Liver (tissue), 9 donors: ENCODE data around the gene CTNNA2. TPM values are rescaled to one million over a fixed set of nuclear protein-coding genes. Genes with fewer than 3 reads are reported as not detected.

Experiments
- DNase-seq: peaks from one replicate; pipeline ENCODE4 v3.0.0-alpha.2; 2017; ENCODE audit warnings: low spot score
- H3K27ac ChIP-seq, 2 donors: one replicate each; pipeline ENCODE4 v1.7.0; 2013; ENCODE audit warnings: inconsistent platforms in 2 of 2, low read length in 2 of 2, control low read depth in 1 of 2, low read depth in 1 of 2, mild to moderate bottlenecking in 1 of 2
- H3K27me3 ChIP-seq, 4 donors: one replicate each; pipeline versions ENCODE4 v1.6.1 to v1.7.0; 2013; ENCODE audit warnings: low read length in 3 of 4, inconsistent platforms in 1 of 4, mild to moderate bottlenecking in 1 of 4, moderate library complexity in 1 of 4; ENCODE audit not compliant: control insufficient read depth in 4 of 4, insufficient read depth in 4 of 4
- H3K36me3 ChIP-seq, 4 donors: one replicate each; pipeline versions ENCODE4 v1.6.1 to v1.7.0; 2013; ENCODE audit warnings: low read length in 3 of 4, mild to moderate bottlenecking in 3 of 4, low read depth in 1 of 4, moderate library complexity in 1 of 4; ENCODE audit not compliant: control insufficient read depth in 4 of 4, insufficient read depth in 3 of 4
- H3K4me1 ChIP-seq, 4 donors: one replicate each; pipeline versions ENCODE4 v1.6.1 to v1.7.0; 2013; ENCODE audit warnings: low read length in 3 of 4, mild to moderate bottlenecking in 3 of 4, moderate library complexity in 1 of 4; ENCODE audit not compliant: control insufficient read depth in 4 of 4, insufficient read depth in 4 of 4
- H3K4me3 ChIP-seq, 3 donors: one replicate each; pipeline versions ENCODE4 v1.6.1 to v1.7.0; 2013; ENCODE audit warnings: low read length in 3 of 3, control low read depth in 1 of 3, low read depth in 1 of 3, mild to moderate bottlenecking in 1 of 3
- H3K9ac ChIP-seq, 2 donors: one replicate each; pipeline ENCODE4 v1.7.0; 2013; ENCODE audit warnings: low read length in 2 of 2, mild to moderate bottlenecking in 2 of 2, moderate library complexity in 2 of 2, control low read depth in 1 of 2, low read depth in 1 of 2
- H3K9me3 ChIP-seq, 4 donors: one replicate each; pipeline versions ENCODE4 v1.6.1 to v1.7.0; 2013; ENCODE audit warnings: low read length in 3 of 4; ENCODE audit not compliant: control insufficient read depth in 4 of 4
- EGR1 ChIP-seq, 2 donors: IDR thresholded peaks; 2 replicates each; pipeline ENCODE4 v1.6.1; 2016 to 2018; ENCODE audit warnings: antibody characterized with exemption in 2 of 2, low read depth in 2 of 2
- FOXA1 ChIP-seq: IDR thresholded peaks from 2 replicates; pipeline ENCODE4 v1.6.1; 2016; ENCODE audit warnings: antibody characterized with exemption
- FOXA2 ChIP-seq: IDR thresholded peaks from 2 replicates; pipeline ENCODE4 v1.6.1; 2016; ENCODE audit warnings: antibody characterized with exemption
- GABPA ChIP-seq, 2 donors: IDR thresholded peaks in 1 of 2; conservative IDR thresholded peaks in 1 of 2; 2 replicates each; pipeline ENCODE4 v1.6.1; 2016; ENCODE audit warnings: antibody characterized with exemption in 2 of 2, mild to moderate bottlenecking in 1 of 2, moderate library complexity in 1 of 2
- HNF4A ChIP-seq, 2 donors: conservative IDR thresholded peaks; 2 replicates each; pipeline ENCODE4 v1.6.1; 2016; ENCODE audit warnings: antibody characterized with exemption in 2 of 2, mild to moderate bottlenecking in 2 of 2
- HNF4G ChIP-seq: IDR thresholded peaks from 2 replicates; pipeline ENCODE4 v1.6.1; 2016; ENCODE audit warnings: antibody characterized with exemption
- JUND ChIP-seq, 2 donors: IDR thresholded peaks; 2 replicates each; pipeline ENCODE4 v1.6.1; 2016; ENCODE audit warnings: antibody characterized with exemption in 2 of 2
- NR2F2 ChIP-seq: IDR thresholded peaks from 2 replicates; pipeline ENCODE4 v1.6.1; 2016; ENCODE audit warnings: antibody characterized with exemption
- RAD21 ChIP-seq, 2 donors: IDR thresholded peaks; 2 replicates each; pipeline ENCODE4 v1.6.1; 2016; ENCODE audit warnings: antibody characterized with exemption in 2 of 2, mild to moderate bottlenecking in 2 of 2
- RXRA ChIP-seq, 2 donors: IDR thresholded peaks; 2 replicates each; pipeline ENCODE4 v1.6.1; 2017 to 2018; ENCODE audit warnings: antibody characterized with exemption in 2 of 2, mild to moderate bottlenecking in 1 of 2
- SP1 ChIP-seq: IDR thresholded peaks from 2 replicates; pipeline ENCODE4 v1.6.1; 2018; ENCODE audit warnings: antibody characterized with exemption, mild to moderate bottlenecking
- TAF1 ChIP-seq: conservative IDR thresholded peaks from 2 replicates; pipeline ENCODE4 v1.6.1; 2016; ENCODE audit warnings: antibody characterized with exemption, mild to moderate bottlenecking
- YY1 ChIP-seq: IDR thresholded peaks from 2 replicates; pipeline ENCODE4 v1.6.1; 2016; ENCODE audit warnings: antibody characterized with exemption, mild to moderate bottlenecking
- WGBS: extraction: QIAGEN DNeasy Blood & Tissue Kit; methylation state at CpG from one replicate; pipeline ENCODE4 v1.1.7; 2013; 5-methylcytosine and 5-hydroxymethylcytosine counted together
- polyA plus RNA-seq, 2 donors: library from polyadenylated mRNA; stranded (reverse) in 1 of 2; unstranded in 1 of 2; fragments of 200-250 nt in 1 of 2; fragments of >200 nt in 1 of 2; fragmentation: Nextera tagmentation in 1 of 2; extraction: Ambion mirVana in 1 of 2; gene quantifications; one replicate each; pipeline versions ENCODE4 v1.2.1 to v1.2.3, GENCODE V29; 2013 to 2015
- total RNA-seq, 2 donors: library from RNA; depleted of rRNA; stranded (reverse); fragments of >200 nt; gene quantifications; one replicate each; pipeline ENCODE4 v1.2.3, GENCODE V29; 2014
- TF ChIP-seq, protein P1 (sequence below): IDR thresholded peaks from 2 replicates; pipeline ENCODE4 v1.6.1; 2016; ENCODE audit warnings: antibody characterized with exemption
- TF ChIP-seq, protein P2 (sequence below): fragments of 150-350 bp; IDR thresholded peaks from 2 replicates; pipeline ENCODE4 v1.5.1; 2017; ENCODE audit warnings: improper control_type of control experiment, low read depth, low read length; ENCODE audit not compliant: missing input control
- TF ChIP-seq, protein P3 (sequence below): IDR thresholded peaks from 2 replicates; pipeline ENCODE4 v1.6.1; 2016; ENCODE audit warnings: antibody characterized with exemption
- TF ChIP-seq, protein P4 (sequence below): IDR thresholded peaks from 2 replicates; pipeline ENCODE4 v1.6.1; 2016; ENCODE audit warnings: antibody characterized with exemption
- TF ChIP-seq, protein P5 (sequence below): IDR thresholded peaks from 2 replicates; pipeline ENCODE4 v1.6.1; 2016; ENCODE audit warnings: antibody characterized with exemption, mild to moderate bottlenecking
- donor health status: healthy.
- donor health status: healthy.
- donor health status: healthy.
- donor health status: healthy.
- donor health status: healthy.

CTNNA2 gene
- total and polyA plus RNA-seq, 4 donors, result 0.05 TPM; not detected in 3

DNA sequence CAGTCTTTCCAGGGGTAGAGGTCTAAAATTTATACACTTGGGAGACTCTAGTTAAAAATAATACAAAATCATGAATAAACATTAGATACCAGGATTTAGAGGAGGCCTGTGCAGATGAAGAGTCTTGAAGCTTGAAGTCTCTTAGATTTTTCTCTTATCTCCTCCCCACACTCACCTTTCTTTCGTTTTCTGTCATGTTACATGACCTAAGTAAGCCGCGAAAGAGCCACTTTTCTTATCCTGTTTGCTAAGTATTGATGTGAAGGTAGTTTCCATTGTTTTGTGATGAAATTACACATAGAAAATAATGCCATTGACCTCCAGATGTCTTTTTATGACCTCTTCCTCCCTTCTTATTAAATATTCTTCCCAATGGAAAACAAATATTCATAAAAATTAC, 423.9 kb downstream of the CTNNA2 start:
- WGBS, result 77% methylated on average over 3 of the region's 3 CpGs
- TF ChIP-seq, protein P1, sequence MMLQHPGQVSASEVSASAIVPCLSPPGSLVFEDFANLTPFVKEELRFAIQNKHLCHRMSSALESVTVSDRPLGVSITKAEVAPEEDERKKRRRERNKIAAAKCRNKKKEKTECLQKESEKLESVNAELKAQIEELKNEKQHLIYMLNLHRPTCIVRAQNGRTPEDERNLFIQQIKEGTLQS, result no peak
- TF ChIP-seq, protein P2, sequence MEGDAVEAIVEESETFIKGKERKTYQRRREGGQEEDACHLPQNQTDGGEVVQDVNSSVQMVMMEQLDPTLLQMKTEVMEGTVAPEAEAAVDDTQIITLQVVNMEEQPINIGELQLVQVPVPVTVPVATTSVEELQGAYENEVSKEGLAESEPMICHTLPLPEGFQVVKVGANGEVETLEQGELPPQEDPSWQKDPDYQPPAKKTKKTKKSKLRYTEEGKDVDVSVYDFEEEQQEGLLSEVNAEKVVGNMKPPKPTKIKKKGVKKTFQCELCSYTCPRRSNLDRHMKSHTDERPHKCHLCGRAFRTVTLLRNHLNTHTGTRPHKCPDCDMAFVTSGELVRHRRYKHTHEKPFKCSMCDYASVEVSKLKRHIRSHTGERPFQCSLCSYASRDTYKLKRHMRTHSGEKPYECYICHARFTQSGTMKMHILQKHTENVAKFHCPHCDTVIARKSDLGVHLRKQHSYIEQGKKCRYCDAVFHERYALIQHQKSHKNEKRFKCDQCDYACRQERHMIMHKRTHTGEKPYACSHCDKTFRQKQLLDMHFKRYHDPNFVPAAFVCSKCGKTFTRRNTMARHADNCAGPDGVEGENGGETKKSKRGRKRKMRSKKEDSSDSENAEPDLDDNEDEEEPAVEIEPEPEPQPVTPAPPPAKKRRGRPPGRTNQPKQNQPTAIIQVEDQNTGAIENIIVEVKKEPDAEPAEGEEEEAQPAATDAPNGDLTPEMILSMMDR, result no peak
- TF ChIP-seq FOXA1, result no peak
- TF ChIP-seq, protein P3, sequence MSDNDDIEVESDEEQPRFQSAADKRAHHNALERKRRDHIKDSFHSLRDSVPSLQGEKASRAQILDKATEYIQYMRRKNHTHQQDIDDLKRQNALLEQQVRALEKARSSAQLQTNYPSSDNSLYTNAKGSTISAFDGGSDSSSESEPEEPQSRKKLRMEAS, result no peak
- no peak for TF ChIP-seq RAD21 (IDR thresholded peaks at IDR 0.05)
- no peak for TF ChIP-seq FOXA2
- no peak for TF ChIP-seq SP1
- TF ChIP-seq NR2F2, result no peak
- no peak for TF ChIP-seq JUND (IDR thresholded peaks at IDR 0.05)
- no peaks in the 10 kb centered on the region for H3K36me3 ChIP-seq

DNA sequence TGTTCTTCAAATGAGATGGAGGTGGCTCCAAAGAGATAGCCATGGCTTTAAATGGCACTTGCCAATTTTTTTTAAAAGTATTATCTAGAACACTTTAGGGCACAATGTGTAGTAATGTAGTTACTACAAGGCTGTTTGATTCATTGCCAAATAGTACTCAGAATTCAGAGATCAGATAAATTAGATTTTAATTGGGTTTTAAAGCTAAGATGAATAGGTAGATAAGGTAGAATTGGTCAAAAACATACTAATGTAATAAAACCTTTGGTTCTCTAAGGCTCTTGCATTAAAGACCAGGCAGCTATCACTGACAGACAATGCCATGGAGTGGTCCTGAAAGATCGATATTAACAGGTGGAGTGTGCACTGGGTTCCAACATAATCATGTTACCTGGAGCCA, 425.8 kb downstream of the CTNNA2 start:
- Histone ChIP-seq H3K27ac (no peak overlapping the region), H3K4me1 (peaks cover 0 to 3% (median 0%) of the 10 kb centered on the region in 4 donors), H3K36me3 (no peaks in the 10 kb centered on the region), H3K4me3 (no peak overlapping the region), H3K9me3 (no peaks in the 10 kb centered on the region), H3K9ac (no peak overlapping the region), H3K27me3 (no peaks in the 10 kb centered on the region)
- 78% methylated on average over 1 of the region's 1 CpG for WGBS
- no peak for DNase-seq
- TF ChIP-seq TAF1, result no peak
- TF ChIP-seq, protein P3, result no peak
- no peak for TF ChIP-seq GABPA (IDR thresholded peaks at IDR 0.05 in 1 of 2, conservative IDR thresholded peaks at IDR 0.05 in 1 of 2)
- TF ChIP-seq, protein P4, sequence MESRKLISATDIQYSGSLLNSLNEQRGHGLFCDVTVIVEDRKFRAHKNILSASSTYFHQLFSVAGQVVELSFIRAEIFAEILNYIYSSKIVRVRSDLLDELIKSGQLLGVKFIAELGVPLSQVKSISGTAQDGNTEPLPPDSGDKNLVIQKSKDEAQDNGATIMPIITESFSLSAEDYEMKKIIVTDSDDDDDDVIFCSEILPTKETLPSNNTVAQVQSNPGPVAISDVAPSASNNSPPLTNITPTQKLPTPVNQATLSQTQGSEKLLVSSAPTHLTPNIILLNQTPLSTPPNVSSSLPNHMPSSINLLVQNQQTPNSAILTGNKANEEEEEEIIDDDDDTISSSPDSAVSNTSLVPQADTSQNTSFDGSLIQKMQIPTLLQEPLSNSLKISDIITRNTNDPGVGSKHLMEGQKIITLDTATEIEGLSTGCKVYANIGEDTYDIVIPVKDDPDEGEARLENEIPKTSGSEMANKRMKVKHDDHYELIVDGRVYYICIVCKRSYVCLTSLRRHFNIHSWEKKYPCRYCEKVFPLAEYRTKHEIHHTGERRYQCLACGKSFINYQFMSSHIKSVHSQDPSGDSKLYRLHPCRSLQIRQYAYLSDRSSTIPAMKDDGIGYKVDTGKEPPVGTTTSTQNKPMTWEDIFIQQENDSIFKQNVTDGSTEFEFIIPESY, result no peak
- TF ChIP-seq YY1, result no peak
- TF ChIP-seq, protein P2, result no peak
- no peak for TF ChIP-seq EGR1 (IDR thresholded peaks at IDR 0.05; ENCODE audit: low read depth in 2 of 2)
- TF ChIP-seq RAD21 (IDR thresholded peaks at IDR 0.05), result no peak
- no peak for TF ChIP-seq HNF4G
- no peak for TF ChIP-seq RXRA (IDR thresholded peaks at IDR 0.05)
- TF ChIP-seq, protein P1, result no peak
- TF ChIP-seq, protein P5, sequence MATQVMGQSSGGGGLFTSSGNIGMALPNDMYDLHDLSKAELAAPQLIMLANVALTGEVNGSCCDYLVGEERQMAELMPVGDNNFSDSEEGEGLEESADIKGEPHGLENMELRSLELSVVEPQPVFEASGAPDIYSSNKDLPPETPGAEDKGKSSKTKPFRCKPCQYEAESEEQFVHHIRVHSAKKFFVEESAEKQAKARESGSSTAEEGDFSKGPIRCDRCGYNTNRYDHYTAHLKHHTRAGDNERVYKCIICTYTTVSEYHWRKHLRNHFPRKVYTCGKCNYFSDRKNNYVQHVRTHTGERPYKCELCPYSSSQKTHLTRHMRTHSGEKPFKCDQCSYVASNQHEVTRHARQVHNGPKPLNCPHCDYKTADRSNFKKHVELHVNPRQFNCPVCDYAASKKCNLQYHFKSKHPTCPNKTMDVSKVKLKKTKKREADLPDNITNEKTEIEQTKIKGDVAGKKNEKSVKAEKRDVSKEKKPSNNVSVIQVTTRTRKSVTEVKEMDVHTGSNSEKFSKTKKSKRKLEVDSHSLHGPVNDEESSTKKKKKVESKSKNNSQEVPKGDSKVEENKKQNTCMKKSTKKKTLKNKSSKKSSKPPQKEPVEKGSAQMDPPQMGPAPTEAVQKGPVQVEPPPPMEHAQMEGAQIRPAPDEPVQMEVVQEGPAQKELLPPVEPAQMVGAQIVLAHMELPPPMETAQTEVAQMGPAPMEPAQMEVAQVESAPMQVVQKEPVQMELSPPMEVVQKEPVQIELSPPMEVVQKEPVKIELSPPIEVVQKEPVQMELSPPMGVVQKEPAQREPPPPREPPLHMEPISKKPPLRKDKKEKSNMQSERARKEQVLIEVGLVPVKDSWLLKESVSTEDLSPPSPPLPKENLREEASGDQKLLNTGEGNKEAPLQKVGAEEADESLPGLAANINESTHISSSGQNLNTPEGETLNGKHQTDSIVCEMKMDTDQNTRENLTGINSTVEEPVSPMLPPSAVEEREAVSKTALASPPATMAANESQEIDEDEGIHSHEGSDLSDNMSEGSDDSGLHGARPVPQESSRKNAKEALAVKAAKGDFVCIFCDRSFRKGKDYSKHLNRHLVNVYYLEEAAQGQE, result no peak
- no peak for TF ChIP-seq SP1
- no peak for TF ChIP-seq NR2F2
- no peak for TF ChIP-seq HNF4A (conservative IDR thresholded peaks at IDR 0.05)
- no peak for TF ChIP-seq JUND (IDR thresholded peaks at IDR 0.05)

More for the DNA sequence above, 423.9 kb downstream of the CTNNA2 start:
- Histone ChIP-seq H3K27me3 (peaks cover 0 to 4% (median 0%) of the 10 kb centered on the region in 4 donors), H3K4me1 (peaks cover 0 to 3% (median 0%) of the 10 kb centered on the region in 4 donors), H3K9me3 (no peaks in the 10 kb centered on the region), H3K4me3 (no peak overlapping the region), H3K27ac (no peak overlapping the region), H3K9ac (no peak overlapping the region)
- no peak for DNase-seq
